Thoracic aorta (tissue), 2 donors: ENCODE measurements around the gene TMEM14B. TPM values are rescaled to one million over a fixed set of nuclear protein-coding genes. Genes with fewer than 3 reads are reported as not detected.

ENCODE experiments used
- ATAC-seq: fragments of 150-250 bp; one replicate; pipeline ENCODE4 v1.8.0; 2017; ENCODE audit warnings: low read depth; ENCODE audit not compliant: insufficient number of reproducible peaks, low FRiP score
- DNase-seq: peaks from one replicate; pipeline ENCODE4 v3.0.0-alpha.2; 2020; ENCODE audit warnings: low spot score
- H3K27ac ChIP-seq, 2 donors: fragments of 200-600 bp; sonication (generic); 1 replicate in 1 of 2; 2 replicates in 1 of 2; pipeline ENCODE4 v1.5.1; 2016; ENCODE audit warnings: mild to moderate bottlenecking in 2 of 2, moderate library complexity in 2 of 2
- H3K27me3 ChIP-seq: fragments of 200-600 bp; sonication (generic); replicated peaks from 2 replicates; pipeline ENCODE4 v1.6.0; 2016; ENCODE audit warnings: mild to moderate bottlenecking; ENCODE audit not compliant: insufficient read depth
- H3K36me3 ChIP-seq: fragments of 200-600 bp; sonication (generic); one replicate; pipeline ENCODE4 v1.5.1; 2016
- H3K4me1 ChIP-seq, 2 donors: fragments of 200-600 bp; sonication (generic); 1 replicate in 1 of 2; 2 replicates in 1 of 2; pipeline versions ENCODE4 v1.5.1 to v1.6.0; 2016; ENCODE audit warnings: low read depth in 2 of 2, mild to moderate bottlenecking in 1 of 2; ENCODE audit not compliant: control insufficient read depth in 1 of 2
- H3K4me3 ChIP-seq: fragments of 200-600 bp; sonication (generic); 2 replicates; pipeline ENCODE4 v1.5.1; 2016; ENCODE audit warnings: mild to moderate bottlenecking
- H3K9me3 ChIP-seq: fragments of 200-600 bp; sonication (generic); 2 replicates; pipeline ENCODE4 v1.5.1; 2016
- CTCF ChIP-seq: fragments of 200-600 bp; sonication (generic); IDR thresholded peaks from one replicate; pipeline ENCODE4 v1.5.1; 2019; ENCODE audit warnings: antibody characterized with exemption
- total RNA-seq, 2 donors: library from RNA; depleted of rRNA; stranded (reverse); fragments of >200 nt; gene quantifications; one replicate each; pipeline versions ENCODE4 v1.1.0 to v1.2.3, GENCODE V29; 2016

TMEM14B gene
- total RNA-seq, 2 donors from 2014 or later: 63.4 to 80.7 TPM

- TF ChIP-seq CTCF: no peak
- ATAC-seq (no peak), DNase-seq (no peak)
These were observed 44.1 kb downstream of the TMEM14B start for GRCh38 chr6:10791673-10792072.

GRCh38 chr6:10792101-10792500 lies 44.5 kb downstream of the TMEM14B start:
- no peak for ATAC-seq
- no peak overlapping the region for H3K27ac ChIP-seq
- H3K4me3 ChIP-seq: no peak overlapping the region
- DNase-seq: no peak
- no peaks in the 10 kb centered on the region for H3K4me1 ChIP-seq
- TF ChIP-seq CTCF: no peak
- H3K9me3 ChIP-seq: no peaks in the 10 kb centered on the region
- no peaks in the 10 kb centered on the region for H3K27me3 ChIP-seq
- peaks cover 4% of the 10 kb centered on the region for H3K36me3 ChIP-seq

More at GRCh38 chr6:10791673-10792072, 44.1 kb downstream of the TMEM14B start:
- Histone ChIP-seq H3K27me3 (no peaks in the 10 kb centered on the region), H3K36me3 (peaks cover 4% of the 10 kb centered on the region), H3K4me3 (no peak overlapping the region), H3K4me1 (no peaks in the 10 kb centered on the region), H3K9me3 (no peaks in the 10 kb centered on the region), H3K27ac (no peak overlapping the region)

- no peak for ATAC-seq
- Histone ChIP-seq H3K27ac (no peak overlapping the region), H3K4me1 (no peaks in the 10 kb centered on the region), H3K9me3 (no peaks in the 10 kb centered on the region), H3K27me3 (no peaks in the 10 kb centered on the region), H3K36me3 (peaks cover 4% of the 10 kb centered on the region), H3K4me3 (no peak overlapping the region)
- no peak for DNase-seq
- no peak for TF ChIP-seq CTCF
These were observed 45.4 kb downstream of the TMEM14B start for GRCh38 chr6:10793035-10793434.

GRCh38 chr6:10793695-10794094 lies 46.1 kb downstream of the TMEM14B start:
- H3K36me3 ChIP-seq: peaks cover 4% of the 10 kb centered on the region
- no peak for ATAC-seq
- no peaks in the 10 kb centered on the region for H3K27me3 ChIP-seq
- no peaks in the 10 kb centered on the region for H3K9me3 ChIP-seq
- H3K4me3 ChIP-seq: no peak overlapping the region
- DNase-seq: no peak
- no peak overlapping the region for H3K27ac ChIP-seq
- H3K4me1 ChIP-seq: no peaks in the 10 kb centered on the region
- TF ChIP-seq CTCF: no peak

- Histone ChIP-seq H3K4me1 (no peaks in the 10 kb centered on the region), H3K27ac (no peak overlapping the region), H3K4me3 (no peak overlapping the region), H3K27me3 (no peaks in the 10 kb centered on the region), H3K9me3 (no peaks in the 10 kb centered on the region), H3K36me3 (peaks cover 4% of the 10 kb centered on the region)
- TF ChIP-seq CTCF: no peak
- DNase-seq (no peak), ATAC-seq (no peak)
These were observed 46.6 kb downstream of the TMEM14B start for GRCh38 chr6:10794239-10794638.
